Fibroblast of skin of right quadriceps (primary cell): ENCODE data around the gene DDX47.
"Not testable (repeated sequence)": the region's sequence is repeated elsewhere in the genome, so short reads cannot be mapped to it uniquely, and the experiment has no call there.

ENCODE experiments used
- DNase-seq: peaks from one replicate; pipeline ENCODE4 v3.0.0-alpha.2; 2013

Gene DDX47

DNA sequence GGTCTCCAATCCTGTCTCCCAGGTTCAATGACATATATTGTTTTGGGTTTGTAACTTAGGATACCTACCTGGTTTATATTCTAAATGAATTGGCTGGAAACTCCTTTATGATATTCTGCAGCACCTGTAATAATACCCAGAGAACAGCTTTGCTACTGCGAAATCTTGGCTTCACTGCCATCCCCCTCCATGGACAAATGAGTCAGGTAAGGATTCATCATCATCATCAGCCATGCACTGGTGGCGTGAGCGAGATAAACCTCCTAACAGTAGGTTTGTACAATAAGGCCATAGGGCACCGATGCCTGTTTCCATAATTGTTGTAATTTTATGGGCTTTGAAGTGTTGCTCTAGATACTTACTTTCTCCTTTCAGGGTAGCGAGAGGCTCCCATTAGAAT, 10.7 kb downstream of the DDX47 start:
- no peak for DNase-seq

DNA sequence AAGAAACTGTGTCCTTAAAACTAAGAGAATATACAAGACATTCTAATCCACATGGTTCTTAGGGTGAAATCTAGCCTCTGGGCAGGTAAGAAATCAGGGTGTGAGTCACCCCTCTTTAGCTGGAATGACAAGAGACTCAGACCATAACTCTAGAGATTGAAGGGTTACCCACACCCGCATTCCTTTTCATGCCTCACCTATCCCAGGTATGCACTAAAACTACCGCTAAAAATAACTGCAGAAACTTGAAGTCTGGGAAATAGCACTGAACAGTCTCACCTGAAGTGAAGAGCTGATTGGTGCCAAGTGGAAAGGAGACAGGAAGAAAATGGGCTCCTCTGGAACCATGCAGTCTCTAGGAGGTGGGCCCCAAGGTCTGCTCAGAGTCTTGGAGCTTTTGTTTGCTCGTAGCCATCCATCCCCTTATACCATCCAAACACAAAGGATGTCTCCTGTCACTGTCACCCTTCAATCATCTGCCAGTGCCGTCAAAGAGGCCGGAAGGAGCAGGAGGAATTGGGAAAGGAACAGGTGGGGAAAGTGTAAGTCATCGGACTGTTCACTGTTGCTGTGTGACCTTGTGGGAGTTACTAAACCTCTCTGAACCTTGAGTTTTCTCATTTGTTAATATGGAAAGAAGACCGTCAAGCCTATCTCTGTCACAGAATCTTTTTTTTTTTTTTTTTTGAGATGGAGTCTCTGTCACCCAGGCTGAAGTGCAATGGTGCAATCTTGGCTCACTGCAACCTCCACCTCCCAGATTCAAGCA, 22.4 kb downstream of the DDX47 start:
- peak; percentile 22 for DNase-seq

DNA sequence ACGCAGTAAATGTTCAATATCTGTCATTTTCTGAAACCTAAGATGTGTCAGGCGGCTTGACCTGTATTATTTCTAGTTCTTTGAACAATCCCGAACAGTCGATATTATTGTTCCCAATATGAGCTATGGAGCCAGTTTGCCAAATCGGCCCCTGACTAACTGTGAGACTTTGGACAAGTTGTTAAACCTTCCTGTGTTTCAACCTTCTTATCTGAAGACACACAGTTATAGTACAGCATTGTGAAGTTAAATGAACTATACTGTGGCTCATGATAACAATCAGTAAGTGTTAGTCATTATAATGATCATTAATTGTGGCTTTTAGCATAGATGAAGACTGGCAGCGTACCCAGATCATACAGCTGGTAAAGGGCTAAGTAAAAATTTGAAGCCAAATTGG, 23.4 kb downstream of the DDX47 start:
- no peak for DNase-seq

DNA sequence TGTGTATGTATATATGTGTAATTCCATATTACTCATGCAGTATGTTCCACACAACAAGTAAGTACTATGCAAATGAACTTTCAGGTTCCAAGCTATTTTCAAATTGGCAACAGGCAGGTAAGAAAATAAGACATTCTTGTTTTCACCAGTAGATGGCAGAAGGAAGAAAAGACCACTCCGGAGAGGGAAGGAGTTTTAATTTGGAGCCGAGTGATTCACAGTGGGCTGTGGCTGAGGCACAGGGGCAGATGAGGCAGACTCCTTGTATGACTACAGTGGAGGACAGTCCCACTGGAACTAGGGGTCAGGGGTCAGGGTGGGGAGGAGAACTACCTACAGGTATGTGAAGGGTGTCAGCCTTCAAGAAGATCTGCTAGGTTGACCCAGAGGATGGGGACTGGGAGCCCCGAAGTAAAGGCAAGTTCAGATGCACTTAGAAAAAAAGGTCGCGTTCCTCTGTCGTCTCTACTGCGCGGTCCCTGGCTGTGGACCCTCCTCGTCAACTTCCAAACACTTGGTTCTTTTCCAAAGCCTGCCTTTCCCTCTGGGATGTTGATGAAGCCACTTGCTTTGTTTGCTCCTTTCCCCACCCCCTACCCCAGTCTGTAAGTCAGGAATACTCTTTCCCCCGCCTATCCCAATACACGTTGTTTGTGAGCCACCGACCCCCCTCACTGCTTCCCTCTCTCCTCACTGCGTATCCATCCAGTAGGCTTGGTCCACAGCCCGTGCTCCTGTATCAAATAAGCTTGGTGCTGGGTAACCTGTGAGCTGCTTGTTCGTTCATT, 24.1 kb downstream of the DDX47 start:
- DNase-seq = peak; percentile 81

DNA sequence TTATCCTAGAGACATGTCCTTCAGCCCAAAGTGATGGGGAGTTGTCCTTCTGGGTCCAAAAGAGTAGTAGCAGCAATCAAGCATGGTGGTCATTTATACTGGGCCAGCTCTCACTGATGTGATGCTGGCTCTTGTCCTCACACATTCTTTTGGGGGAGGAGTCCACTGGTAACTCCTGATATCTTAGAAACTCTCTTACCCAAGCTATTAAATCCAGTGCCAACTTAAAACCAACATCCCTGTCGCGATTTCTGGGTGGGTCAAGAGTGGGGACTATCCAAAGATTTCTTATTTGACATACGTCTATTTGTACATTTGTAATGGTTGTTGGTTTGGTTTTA, 24.6 kb downstream of the DDX47 start:
- DNase-seq = no peak

DNA sequence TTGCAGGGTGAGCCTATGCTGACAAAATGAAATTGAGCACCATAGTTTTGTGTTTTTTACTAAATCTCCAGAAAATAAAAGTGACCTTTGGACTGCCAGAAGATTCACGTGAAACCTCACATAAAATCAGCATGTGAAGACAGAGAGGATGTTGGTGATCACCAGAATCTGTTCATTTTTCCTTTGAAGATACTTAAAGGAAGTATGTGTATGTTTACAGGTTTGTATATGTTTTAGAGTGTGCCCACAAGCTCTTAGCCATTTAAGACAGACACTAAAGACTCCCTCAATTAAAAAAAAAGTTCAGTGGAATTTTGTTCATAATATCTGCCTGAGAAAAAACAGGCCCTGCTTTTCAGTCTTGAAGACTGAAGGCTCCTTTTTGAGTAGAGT, 25.9 kb downstream of the DDX47 start:
- no peak for DNase-seq

DNA sequence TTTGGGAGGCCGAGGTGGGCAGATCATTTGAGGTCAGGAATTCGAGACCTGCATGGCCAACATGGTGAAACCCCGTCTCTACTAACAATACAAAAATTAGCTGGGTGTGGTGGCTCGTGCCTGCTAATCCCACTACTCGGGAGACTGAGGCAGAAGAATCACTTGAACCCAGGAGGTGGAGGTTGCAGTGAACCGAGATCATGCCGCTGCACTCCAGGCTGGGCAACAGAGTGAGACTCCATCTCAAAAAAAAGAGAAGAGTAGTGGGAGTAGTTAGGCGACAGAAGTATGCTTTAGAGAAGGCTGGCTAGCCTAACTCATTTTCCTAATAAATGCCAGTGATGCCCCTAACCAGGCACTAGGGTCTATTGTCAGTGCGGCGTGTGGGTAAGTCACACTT, 26.3 kb downstream of the DDX47 start:
- not testable (repeated sequence) for DNase-seq

DNA sequence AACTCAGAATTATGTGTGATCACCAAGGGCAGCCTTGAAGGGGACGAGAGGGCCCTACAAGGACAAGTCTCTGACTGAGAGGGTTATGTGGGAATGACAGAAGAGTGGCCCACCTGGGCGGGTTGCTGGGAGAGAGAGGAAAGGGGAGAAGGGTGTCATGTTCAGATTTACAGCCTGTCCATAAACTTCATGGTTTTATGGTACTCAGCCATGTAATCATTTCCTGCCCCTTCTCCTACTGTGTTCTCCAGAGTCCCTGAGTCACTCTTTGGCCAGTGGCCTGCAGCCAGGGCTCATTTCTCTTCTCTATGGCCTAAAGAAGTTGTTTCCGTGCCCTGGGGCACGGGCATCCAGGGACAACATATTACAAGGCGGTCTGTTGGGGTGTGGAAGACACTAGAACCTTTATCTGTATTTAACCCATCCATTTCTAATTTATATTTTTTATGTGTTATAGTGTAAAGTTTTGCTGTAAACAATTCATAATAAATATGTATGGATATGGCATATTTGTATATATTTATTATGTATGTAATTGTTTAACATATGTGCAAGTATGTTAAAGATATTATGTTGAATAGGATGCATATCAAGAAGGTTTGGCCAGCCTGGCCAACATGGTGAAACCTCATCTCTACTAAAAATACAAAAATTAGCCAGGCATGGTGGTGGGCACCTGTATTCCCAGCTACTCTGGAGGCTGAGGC, 26.9 kb downstream of the DDX47 start:
- peak; percentile 83 for DNase-seq

DNA sequence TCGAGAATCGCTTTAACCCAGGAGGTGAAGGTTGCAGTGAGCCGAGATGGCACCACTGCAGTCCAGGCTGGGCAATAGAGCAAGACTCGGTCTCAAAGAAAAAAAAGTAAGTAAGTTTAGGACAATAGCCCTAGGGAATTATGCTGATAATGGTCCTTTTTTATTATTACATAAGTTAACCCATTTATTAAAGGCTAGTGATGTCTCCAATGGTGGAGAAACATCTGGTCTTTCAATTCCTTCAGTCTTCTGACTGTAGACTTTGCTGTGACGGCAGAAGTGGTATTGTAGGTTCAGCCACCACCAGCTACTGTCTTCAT, 27.4 kb downstream of the DDX47 start:
- no peak for DNase-seq

DNA sequence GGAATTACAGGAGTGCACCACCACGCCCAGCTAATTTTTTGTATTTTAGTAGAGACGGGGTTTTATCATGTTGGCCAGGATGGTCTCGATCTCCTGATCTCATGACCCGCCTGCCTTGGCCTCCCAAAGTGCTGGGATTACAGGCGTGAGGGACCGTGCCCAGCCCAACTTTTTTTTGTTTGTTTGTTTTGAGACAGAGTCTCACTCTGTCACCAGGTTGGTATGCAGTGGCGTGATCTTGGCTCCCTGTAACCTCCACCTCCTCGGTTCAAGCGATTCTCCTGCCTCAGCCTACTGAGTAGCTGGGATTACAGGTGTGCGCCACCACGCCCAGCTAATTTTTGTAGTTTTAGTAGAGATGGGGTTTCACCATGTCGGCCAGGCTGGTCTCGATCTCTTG, 28.3 kb downstream of the DDX47 start:
- not testable (repeated sequence) for DNase-seq

DNA sequence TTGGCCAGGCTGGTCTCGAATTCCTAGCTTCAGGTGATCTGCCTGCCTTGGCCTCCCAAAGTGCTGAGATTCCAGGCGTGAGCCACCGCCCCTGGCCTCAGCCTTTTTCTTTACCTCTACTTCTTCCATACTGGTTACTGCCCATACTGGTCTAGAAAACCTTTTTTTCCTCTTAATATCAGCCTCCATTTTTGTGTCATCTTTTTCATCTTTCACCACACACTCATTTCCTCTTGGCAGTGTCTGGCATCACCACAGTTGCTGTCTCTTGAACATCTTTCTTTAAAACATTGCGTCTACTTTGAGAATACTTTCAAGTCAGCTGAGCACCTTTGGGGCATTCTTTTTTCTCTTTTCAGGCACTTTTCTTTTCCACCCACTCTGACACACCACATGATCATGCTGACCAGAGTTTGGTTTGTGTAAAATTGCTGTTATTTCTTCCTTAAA, 32.7 kb downstream of the DDX47 start:
- no peak for DNase-seq

DNA sequence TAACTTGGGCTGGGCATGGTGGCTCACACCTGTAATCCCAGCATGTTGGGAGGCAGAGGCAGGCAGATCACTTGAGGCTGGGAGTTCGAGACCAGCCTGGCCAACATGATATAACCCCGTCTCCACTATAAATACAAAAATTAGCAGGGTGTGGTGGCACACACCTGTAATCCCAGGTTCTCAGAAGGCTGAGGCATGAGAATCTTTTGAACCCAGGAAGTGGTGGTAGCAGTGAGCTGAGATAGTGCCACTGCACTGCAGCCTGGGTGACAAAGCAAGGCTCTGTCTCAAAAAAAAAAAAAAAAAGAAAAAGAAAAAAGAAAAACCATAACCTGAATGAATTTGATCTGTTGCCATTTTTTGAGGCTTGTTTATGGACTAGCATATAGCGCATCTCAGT, 33.6 kb downstream of the DDX47 start:
- DNase-seq = not testable (repeated sequence)

DNA sequence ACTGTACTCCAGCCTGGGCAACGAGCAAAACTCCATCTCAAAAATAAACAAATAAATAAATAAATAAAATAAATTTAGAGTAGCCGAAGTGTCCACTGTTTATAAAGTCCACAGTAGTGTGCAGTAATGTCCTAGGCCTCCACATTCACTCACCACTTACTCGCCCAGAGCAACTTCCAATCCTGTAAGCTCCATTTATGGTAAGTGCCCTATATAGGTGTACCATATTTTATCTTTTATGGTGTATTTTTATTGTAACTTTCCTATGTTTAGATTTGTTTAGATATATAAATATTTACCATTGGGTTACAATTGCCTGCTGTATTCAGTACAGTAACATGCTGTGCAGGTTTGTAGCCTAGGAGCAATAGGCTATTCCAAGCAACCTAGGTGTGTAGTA, 40.3 kb downstream of the DDX47 start:
- no peak for DNase-seq

DNA sequence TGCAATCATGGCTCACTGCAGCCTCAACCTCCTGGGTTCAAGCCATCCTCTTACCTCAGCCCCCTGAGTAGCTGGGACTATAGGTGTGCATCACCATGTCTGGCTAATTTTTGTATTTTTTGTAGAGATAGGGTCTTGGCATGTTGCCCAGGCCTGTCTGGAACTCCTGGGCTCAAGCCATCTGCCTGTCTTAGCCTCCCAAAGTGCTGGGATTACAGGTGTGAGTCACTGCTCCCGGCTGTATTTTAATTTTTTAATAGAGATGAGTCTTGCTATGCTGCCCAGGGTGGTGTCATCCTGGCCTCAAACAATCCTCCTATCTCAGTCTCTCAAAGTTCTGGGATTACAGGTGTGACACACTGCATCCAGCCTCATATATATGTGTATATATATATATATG, 46.5 kb downstream of the DDX47 start:
- peak; percentile 59 for DNase-seq

DNA sequence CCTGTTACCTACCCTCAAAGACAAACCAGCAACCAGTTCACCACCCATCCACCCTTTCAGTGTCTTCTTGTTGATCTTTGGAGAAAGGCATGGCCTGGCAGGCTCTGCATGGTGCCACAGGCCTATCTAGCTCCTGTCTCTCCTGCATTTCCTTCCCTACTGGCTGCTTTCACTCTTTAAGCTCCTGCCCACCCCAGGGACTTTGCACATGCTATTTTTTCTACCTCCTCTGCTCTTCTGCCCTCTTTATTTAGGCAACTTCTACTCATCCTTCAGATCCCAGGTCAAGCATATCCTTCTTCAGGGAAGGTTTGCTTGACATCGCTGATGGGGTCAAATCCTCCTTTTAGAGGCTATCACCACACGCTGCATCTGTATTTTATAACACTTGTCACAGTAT, 51.1 kb downstream of the DDX47 start:
- no peak for DNase-seq

DNA sequence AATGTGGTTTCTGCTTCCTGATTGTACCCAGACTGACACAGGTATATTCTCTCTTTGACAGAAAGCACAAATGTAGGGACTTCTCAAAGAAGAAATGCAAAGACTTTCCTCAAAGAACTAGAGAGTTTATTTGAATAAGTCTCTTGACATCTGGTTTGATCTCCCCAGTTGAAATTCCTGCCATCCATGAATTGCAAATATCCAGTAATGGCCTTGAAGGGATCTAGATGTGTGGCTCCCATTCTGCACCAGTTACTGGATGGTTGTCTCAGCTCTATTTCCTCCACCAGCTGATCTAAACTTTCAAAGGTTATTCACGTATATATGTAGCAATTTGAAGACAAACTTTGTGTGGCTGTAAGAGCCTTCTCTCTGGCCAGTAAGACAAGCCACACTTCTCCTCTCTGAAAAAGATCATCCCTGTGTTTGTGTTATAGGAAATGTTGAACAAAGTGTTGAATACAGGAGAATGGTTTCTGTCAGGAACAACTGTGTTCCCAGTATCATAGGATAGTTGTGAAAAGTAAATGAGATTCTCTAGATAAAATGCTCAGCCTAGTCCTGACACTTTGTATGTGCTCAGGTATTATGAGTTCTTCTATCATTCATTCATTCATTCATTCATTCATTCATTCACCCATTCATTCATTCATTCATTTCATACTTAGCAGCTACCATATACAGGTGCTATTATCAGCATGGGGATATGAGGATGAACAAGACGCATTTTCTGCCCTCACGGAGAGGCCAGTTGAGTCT, 55.5 kb downstream of the DDX47 start:
- DNase-seq = no peak

DNA sequence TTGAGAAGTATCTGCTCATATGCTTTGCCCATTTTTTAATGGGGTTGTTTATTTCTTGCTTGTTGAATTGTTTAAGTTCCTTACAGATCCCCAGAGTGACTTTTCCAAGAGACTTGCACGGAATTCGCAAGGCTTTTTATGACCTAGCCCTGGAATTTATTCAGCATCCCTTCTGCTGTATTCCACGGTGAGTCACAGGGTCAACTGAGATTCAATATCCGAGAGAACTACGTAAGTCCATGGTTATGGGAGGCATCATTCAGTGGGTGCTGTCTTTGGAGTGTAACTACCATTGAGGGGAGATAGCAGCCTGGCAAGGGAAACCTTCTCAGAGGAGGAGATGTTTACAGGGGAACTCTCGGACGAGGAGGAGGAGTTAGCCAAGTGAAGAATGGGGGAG, 57.3 kb downstream of the DDX47 start:
- peak; percentile 100 for DNase-seq

DNA sequence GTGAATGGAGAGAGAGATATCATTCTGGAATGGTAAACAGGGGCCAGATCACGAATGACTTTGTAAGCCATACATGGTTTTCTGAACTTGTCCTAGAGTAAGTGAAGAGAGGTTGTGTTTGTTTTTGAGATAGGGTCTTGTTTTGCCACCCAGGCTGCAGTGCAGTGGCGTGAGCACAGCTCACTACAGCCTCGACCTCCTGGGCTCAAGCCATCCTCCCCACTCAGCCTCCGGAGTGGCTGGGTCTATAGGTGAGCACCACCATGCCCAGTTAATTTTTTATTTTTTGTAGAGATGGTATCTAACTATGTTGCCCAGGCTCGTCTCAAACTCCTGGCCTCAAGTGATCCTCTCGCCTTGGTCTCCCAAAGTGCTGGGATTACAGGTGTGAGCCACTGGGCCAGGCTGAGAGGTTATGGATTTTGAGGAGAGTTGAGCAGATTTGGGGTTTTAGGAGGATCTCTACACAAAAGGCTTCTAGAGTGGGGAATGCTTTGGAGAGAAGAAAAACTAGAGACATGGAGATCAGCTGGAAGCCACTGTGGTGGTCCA, 58.5 kb downstream of the DDX47 start:
- no peak for DNase-seq

DNA sequence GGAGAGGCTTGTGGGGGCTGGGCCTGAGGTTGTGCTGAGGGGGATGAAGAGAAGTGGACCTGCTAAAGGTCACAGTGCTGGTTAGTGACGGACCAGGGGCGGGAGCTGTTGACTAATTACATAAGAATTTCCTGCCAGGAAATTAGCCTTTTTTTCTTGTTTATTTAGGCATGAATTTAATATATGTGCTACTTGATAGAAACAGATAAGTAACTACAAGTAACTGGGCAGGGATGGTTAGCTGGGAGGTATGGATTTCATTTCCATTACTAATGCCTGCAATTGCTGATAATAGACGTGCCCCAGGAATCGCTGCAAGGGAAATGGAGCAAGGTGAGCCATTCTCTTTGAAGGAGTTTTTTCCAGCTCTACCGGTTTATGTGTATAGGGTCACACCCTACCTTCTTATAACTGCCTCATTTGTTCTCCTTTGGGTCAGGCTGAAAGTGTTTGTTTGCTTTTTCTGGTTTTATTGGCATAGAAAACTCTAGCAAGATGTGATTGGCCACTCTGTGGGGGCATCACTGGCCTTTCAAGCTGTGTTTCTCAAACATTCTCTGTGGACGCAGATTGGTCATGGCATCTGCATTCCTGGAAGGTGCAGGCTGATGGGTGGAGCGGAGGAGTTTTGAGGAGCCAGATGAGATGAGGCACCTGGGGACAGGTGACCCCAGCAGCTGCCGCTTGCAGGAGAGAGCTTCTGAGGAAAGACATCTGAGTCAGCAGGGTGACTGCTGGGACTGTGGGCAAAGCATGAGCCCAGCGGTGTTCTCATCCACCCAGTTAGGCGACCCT, 59.2 kb downstream of the DDX47 start:
- DNase-seq = peak; percentile 79

DNA sequence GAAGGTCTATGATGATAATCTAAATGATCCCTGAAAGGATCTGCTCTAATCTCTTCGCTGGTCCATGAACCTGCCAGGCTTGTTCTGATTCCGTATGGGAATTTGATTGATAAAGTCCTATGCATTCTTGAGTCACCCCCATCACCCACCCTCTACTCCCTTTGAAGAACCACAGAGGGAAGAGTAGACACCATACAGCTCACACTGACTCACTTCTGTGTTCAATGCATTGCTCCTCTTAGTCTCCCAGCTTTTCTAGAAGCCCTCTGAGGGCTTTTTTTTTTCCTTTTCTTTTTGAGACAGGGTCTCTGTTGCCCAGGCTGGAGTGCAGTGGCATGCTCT, 59.8 kb downstream of the DDX47 start:
- peak; percentile 69 for DNase-seq

DNA sequence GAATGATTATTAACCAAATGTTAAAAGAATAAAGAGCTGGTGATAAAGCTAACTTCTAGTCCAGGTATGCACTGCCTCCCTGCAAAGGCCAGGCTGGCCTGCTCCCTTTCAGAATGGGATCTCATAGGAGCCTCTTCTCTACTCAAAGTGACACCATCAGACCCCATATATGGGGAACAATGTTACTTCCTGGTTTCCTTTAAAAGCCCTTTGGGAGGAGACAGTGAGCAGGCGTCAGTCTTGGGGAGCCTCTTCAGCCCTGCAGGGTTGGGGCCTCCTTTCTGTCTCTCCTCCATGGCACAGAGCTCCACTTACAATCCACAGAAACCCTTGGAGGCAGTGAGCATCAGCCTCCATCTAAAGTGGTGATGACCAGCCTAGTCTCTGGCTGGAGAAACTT, 60.9 kb downstream of the DDX47 start:
- DNase-seq = no peak

DNA sequence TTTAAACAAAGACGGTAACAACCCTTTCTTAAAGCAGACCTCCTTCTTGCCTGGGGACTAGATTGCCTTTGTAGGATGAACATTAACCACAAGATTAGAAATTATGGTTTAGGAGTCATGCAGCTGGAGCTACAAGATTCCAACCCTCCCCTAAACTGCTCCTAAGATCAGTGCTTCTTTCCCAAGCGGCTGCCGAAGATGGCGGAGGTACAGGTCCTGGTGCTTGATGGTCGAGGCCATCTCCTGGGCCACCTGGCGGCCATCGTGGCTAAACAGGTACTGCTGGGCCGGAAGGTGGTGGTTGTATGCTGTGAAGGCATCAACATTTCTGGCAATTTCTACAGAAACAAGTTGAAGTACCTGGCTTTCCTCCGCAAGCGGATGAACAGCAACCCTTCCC, 62.2 kb downstream of the DDX47 start:
- DNase-seq = not testable (repeated sequence)
